Smooth muscle cell (in vitro differentiated cells): Measurements from ENCODE around the gene CEP170B. TPM values are rescaled to one million over a fixed set of nuclear protein-coding genes. Genes with fewer than 3 reads are reported as not detected.
"Not testable (repeated sequence)": the region's sequence is repeated elsewhere in the genome, so short reads cannot be mapped to it uniquely, and the experiment has no call there.

Experiments used
- DNase-seq: peaks from one replicate; lab custom pipeline; 2025; ENCODE audit not compliant: unreplicated experiment; lab: John Stamatoyannopoulos, UW
- H2AFZ ChIP-seq: fragments of 200-600 bp; sonication (generic); 2 replicates; pipeline ENCODE4 v1.6.0; 2016; ENCODE audit warnings: antibody characterized with exemption, low read depth, mild to moderate bottlenecking
- H3F3A ChIP-seq: fragments of 200-600 bp; sonication (generic); 2 replicates; pipeline ENCODE4 v1.6.0; 2017; ENCODE audit warnings: antibody characterized with exemption, low read depth
- H3K27ac ChIP-seq: fragments of 200-600 bp; sonication (generic); 2 replicates; pipeline ENCODE4 v1.5.1; 2016; ENCODE audit warnings: low read depth, mild to moderate bottlenecking
- H3K27me3 ChIP-seq: fragments of 200-600 bp; sonication (generic); 2 replicates; pipeline ENCODE4 v1.6.1; 2016; ENCODE audit warnings: low read depth, mild to moderate bottlenecking
- H3K36me3 ChIP-seq: fragments of 200-600 bp; sonication (generic); 2 replicates; pipeline ENCODE4 v1.5.1; 2016; ENCODE audit warnings: low read depth
- H3K4me1 ChIP-seq: fragments of 200-600 bp; sonication (generic); 2 replicates; pipeline ENCODE4 v1.5.1; 2016; ENCODE audit warnings: low read depth
- H3K4me2 ChIP-seq: fragments of 200-600 bp; sonication (generic); 2 replicates; pipeline ENCODE4 v1.6.0; 2016; ENCODE audit warnings: mild to moderate bottlenecking
- H3K4me3 ChIP-seq: fragments of 200-600 bp; sonication (generic); 2 replicates; pipeline ENCODE4 v1.5.1; 2016; ENCODE audit warnings: mild to moderate bottlenecking
- H3K79me2 ChIP-seq: fragments of 200-600 bp; sonication (generic); 2 replicates; pipeline ENCODE4 v1.6.0; 2016; ENCODE audit warnings: low read depth, mild to moderate bottlenecking
- H3K9ac ChIP-seq: fragments of 200-600 bp; sonication (generic); 2 replicates; pipeline ENCODE4 v1.6.0; 2016; ENCODE audit warnings: low read depth
- H3K9me3 ChIP-seq: fragments of 200-600 bp; sonication (generic); replicated peaks from 2 replicates; pipeline ENCODE4 v1.5.1; 2016; ENCODE audit warnings: low read depth
- H4K20me1 ChIP-seq: fragments of 200-600 bp; sonication (generic); 2 replicates; pipeline ENCODE4 v1.6.0; 2016; ENCODE audit warnings: low read depth
- WGBS: methylation state at CpG from one replicate; pipeline ENCODE4 v1.1.7; 2016; ENCODE audit warnings: low lambda C conversion rate; 5-methylcytosine and 5-hydroxymethylcytosine counted together
- polyA plus RNA-seq: library from polyadenylated mRNA; unstranded; fragments of >200 nt; fragmentation: Nextera tagmentation; extraction: Ambion mirVana; gene quantifications from 2 replicates; pipeline ENCODE4 v1.2.1, GENCODE V29; 2016
- total RNA-seq: library from RNA; depleted of rRNA; stranded (reverse); fragments of >200 nt; gene quantifications from 2 replicates; pipeline ENCODE4 v1.2.3, GENCODE V29; 2014

Gene CEP170B
- total and polyA plus RNA-seq, 2 experiments from 2014 or later = 5.9 to 9.8 TPM

DNA sequence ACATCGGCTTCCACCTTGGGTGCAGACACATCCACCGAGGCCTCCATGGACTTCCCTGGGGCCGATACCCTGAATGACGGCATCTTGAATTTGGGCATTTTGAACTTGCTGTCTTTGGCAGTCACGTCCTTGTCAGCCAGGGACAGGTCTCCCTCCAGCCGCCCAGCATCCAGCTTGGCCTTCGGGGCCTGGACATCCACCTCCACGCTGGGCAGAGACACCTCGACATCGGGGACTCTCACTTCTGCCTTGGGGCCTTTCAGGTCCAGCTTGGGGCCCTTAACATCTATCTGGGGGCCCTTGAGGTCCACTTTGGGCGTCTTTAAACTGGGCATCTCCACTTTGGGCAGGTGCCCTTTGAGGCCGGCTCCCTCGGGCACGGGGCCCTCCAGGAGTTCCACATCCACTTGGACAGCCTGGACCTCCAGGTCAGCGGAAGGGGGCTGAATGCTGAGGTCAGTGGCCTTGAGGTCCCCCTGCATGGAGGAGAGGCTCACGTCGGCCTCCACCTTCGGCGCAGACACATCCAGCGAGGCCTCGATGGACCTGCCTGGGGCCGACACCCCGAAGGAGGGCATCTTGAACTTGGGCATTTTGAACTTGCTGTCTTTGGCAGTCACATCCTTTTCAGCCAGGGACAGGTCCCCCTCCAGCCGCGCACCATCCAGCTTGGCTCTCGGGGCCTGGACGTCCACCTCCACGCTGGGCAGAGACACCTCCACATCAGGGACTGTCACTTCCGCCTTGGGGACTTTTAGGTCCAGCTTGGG, 79.6 kb downstream of the CEP170B start:
- not testable (repeated sequence) for H3K27ac ChIP-seq, H3K36me3 ChIP-seq, H3K9ac ChIP-seq, H3K4me2 ChIP-seq, H3K4me3 ChIP-seq, H3F3A ChIP-seq, DNase-seq, H3K4me1 ChIP-seq, H3K27me3 ChIP-seq, H4K20me1 ChIP-seq, H3K79me2 ChIP-seq, H2AFZ ChIP-seq, H3K9me3 ChIP-seq
- WGBS = 95% methylated on average over 29 of the region's 29 CpGs

GRCh38 chr14:104945266-104945665, 80.2 kb downstream of the CEP170B start:
- not testable (repeated sequence) for H3K9me3 ChIP-seq, H3K36me3 ChIP-seq, H3F3A ChIP-seq, H2AFZ ChIP-seq, DNase-seq, H3K4me3 ChIP-seq, H3K27ac ChIP-seq, H3K4me2 ChIP-seq, H3K9ac ChIP-seq, H3K4me1 ChIP-seq, H3K27me3 ChIP-seq, H4K20me1 ChIP-seq, H3K79me2 ChIP-seq
- 96% methylated on average over 19 of the region's 20 CpGs for WGBS

Other genes starting within 250 kb of the CEP170B start
- gene INF2, start 175.7 kb upstream of the CEP170B start, total RNA-seq = 28.1 and 29.8 TPM in 2 replicates
- gene INF2, start 175.7 kb upstream of the CEP170B start, polyA plus RNA-seq = 19.9 and 30.1 TPM in 2 replicates
- 6.0 and 43.0 TPM in 2 replicates for gene ADSS1, start 141.0 kb upstream of the CEP170B start, total RNA-seq
- 7.8 and 9.3 TPM in 2 replicates for gene ADSS1, start 141.0 kb upstream of the CEP170B start, polyA plus RNA-seq
- gene SIVA1, start 112.1 kb upstream of the CEP170B start, total RNA-seq = 78.5 and 155 TPM in 2 replicates
- gene SIVA1, start 112.1 kb upstream of the CEP170B start, polyA plus RNA-seq = 118 and 133 TPM in 2 replicates
- gene AKT1, start 69.5 kb upstream of the CEP170B start, total RNA-seq = 93.7 and 99.9 TPM in 2 replicates
- 179 and 189 TPM in 2 replicates for gene AKT1, start 69.5 kb upstream of the CEP170B start, polyA plus RNA-seq
- 1.6 and 4.2 TPM in 2 replicates for gene ZBTB42, start 64.2 kb upstream of the CEP170B start, total RNA-seq
- 0.72 and 1.1 TPM in 2 replicates for gene ZBTB42, start 64.2 kb upstream of the CEP170B start, polyA plus RNA-seq
- 0.09 TPM in 1 of 2 replicates, not detected in the other for gene PLD4, start 59.6 kb downstream of the CEP170B start, total RNA-seq
- gene PLD4, start 59.6 kb downstream of the CEP170B start, polyA plus RNA-seq = 0.06 and 2.5 TPM in 2 replicates
- 49.7 and 53.8 TPM in 2 replicates for gene AHNAK2, start 113.1 kb downstream of the CEP170B start, total RNA-seq
- 10.3 and 26.8 TPM in 2 replicates for gene AHNAK2, start 113.1 kb downstream of the CEP170B start, polyA plus RNA-seq
- 5.0 and 7.4 TPM in 2 replicates for gene CLBA1, start 120.5 kb downstream of the CEP170B start, total RNA-seq
- gene CLBA1, start 120.5 kb downstream of the CEP170B start, polyA plus RNA-seq = 8.1 and 8.7 TPM in 2 replicates
- gene CDCA4, start 155.8 kb downstream of the CEP170B start, total RNA-seq = 15.1 and 16.4 TPM in 2 replicates
- gene CDCA4, start 155.8 kb downstream of the CEP170B start, polyA plus RNA-seq = 19.8 and 23.5 TPM in 2 replicates
- gene GPR132, start 200.2 kb downstream of the CEP170B start, total RNA-seq = 0.18 TPM in 1 of 2 replicates, not detected in the other
- gene GPR132, start 200.2 kb downstream of the CEP170B start, polyA plus RNA-seq = 0.62 and 1.6 TPM in 2 replicates